HG03439 (cell line): ENCODE data around the gene USP2.

ENCODE experiments used
- ATAC-seq: cut with Tn5 transposase; IDR thresholded peaks from one replicate; pipeline ENCODE4 v1.9.1; 2021; ENCODE audit warnings: mild to moderate bottlenecking, moderate library complexity; ENCODE audit not compliant: unreplicated experiment

Gene USP2

GRCh38 chr11:119345685-119346084 lies 35.8 kb downstream of the USP2 start:
- no peak for ATAC-seq

- ATAC-seq: no peak
Measured at GRCh38 chr11:119344291-119345010, 37.0 kb downstream of the USP2 start.

- ATAC-seq: no peak
Measured at GRCh38 chr11:119343726-119344125, 37.8 kb downstream of the USP2 start.

- ATAC-seq: no peak
Measured at GRCh38 chr11:119342362-119343130, 38.9 kb downstream of the USP2 start.

GRCh38 chr11:119342023-119342300 lies 39.5 kb downstream of the USP2 start:
- ATAC-seq: no peak

- ATAC-seq: no peak
Measured at GRCh38 chr11:119341222-119342022, 40.1 kb downstream of the USP2 start.

GRCh38 chr11:119340335-119341221 lies 40.9 kb downstream of the USP2 start, which contains the start of gene C1QTNF5:
C1QTNF5 (minus strand) TSS chr11:119340883; CDS start chr11:119340397, 486 bp downstream.
- ATAC-seq: no peak

GRCh38 chr11:119339589-119340334 lies 41.7 kb downstream of the USP2 start:
- no peak for ATAC-seq

GRCh38 chr11:119338965-119339588 lies 42.4 kb downstream of the USP2 start:
- no peak for ATAC-seq

- no peak for ATAC-seq
Measured at GRCh38 chr11:119338318-119338890, 43.1 kb downstream of the USP2 start.

GRCh38 chr11:119337581-119338317 lies 43.7 kb downstream of the USP2 start:
- ATAC-seq: no peak

GRCh38 chr11:119336744-119337469 lies 44.6 kb downstream of the USP2 start:
- ATAC-seq: no peak

GRCh38 chr11:119335655-119336543 lies 45.6 kb downstream of the USP2 start:
- no peak for ATAC-seq

- no peak for ATAC-seq
Measured at GRCh38 chr11:119335091-119335654, 46.3 kb downstream of the USP2 start.

- ATAC-seq: peak; percentile 92
Measured at GRCh38 chr11:119334174-119334930, 47.1 kb downstream of the USP2 start, which contains the start of gene RNF26. RNF26 (plus strand) TSS chr11:119334527; CDS start chr11:119335123, 596 bp downstream.
